ENCODE measurements around the gene SURF6. TPM values are rescaled to one million over a fixed set of nuclear protein-coding genes. Genes with fewer than 3 reads are reported as not detected.

SURF6 gene
- total and polyA plus RNA-seq, 2 experiments from 2014 or later, result 17.6 to 27.6 TPM

DNA sequence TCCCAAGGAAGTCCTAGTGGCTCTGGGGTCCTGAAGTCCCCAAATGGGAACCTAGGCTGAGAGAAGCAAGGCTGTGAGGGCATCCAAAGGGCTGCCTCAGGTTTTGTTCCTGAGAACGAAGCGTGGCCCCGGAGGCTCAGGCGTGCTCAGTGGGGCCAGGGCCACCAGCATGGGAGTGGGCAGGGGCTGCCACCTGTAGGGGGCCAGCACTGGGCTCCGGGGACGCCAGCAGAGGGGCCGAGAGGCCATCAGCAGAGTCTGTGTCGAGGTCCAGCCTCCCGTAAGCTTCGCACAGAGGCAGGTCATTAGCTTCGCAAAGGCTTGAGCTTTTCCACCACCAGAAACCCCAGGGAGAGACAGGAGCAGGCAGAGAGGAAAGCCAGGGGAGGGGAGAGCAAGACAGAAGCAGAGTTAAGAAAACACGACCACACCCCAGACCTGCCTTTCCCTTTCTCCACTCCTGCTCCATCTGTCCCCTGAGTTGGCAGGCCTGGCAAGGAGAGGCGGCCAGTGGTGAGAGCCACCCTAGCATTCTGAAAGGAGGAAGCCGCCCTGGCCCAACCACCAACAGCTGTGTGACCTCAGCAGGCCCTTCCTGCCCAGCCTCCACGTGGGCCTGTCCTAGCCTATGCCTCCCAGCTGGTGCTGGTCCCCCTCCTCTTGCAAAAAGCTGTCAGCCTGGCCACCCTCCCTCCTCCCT is 5.5 kb upstream of the SURF6 start (continued):
- TF ChIP-seq ZNF331 (CRISPR knock-in tag; IDR thresholded peaks at IDR 0.05; ENCODE audit: low read depth), result no peak
- no peak for TF ChIP-seq CTCF (conservative IDR thresholded peaks at IDR 0.05; ENCODE audit: low read depth in 2 of 2)
- TF ChIP-seq, protein P1, sequence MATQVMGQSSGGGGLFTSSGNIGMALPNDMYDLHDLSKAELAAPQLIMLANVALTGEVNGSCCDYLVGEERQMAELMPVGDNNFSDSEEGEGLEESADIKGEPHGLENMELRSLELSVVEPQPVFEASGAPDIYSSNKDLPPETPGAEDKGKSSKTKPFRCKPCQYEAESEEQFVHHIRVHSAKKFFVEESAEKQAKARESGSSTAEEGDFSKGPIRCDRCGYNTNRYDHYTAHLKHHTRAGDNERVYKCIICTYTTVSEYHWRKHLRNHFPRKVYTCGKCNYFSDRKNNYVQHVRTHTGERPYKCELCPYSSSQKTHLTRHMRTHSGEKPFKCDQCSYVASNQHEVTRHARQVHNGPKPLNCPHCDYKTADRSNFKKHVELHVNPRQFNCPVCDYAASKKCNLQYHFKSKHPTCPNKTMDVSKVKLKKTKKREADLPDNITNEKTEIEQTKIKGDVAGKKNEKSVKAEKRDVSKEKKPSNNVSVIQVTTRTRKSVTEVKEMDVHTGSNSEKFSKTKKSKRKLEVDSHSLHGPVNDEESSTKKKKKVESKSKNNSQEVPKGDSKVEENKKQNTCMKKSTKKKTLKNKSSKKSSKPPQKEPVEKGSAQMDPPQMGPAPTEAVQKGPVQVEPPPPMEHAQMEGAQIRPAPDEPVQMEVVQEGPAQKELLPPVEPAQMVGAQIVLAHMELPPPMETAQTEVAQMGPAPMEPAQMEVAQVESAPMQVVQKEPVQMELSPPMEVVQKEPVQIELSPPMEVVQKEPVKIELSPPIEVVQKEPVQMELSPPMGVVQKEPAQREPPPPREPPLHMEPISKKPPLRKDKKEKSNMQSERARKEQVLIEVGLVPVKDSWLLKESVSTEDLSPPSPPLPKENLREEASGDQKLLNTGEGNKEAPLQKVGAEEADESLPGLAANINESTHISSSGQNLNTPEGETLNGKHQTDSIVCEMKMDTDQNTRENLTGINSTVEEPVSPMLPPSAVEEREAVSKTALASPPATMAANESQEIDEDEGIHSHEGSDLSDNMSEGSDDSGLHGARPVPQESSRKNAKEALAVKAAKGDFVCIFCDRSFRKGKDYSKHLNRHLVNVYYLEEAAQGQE (IDR thresholded peaks at IDR 0.05; ENCODE audit: unreplicated experiment), result no peak

- ATAC-seq, result no peak
- no peak overlapping the region for H3K27ac ChIP-seq (ENCODE audit: low read depth)
- H3K9me3 Mint-ChIP-seq, result peaks cover 1% of the 10 kb centered on the region; the same call in 1 of the 3 replicates
- peaks cover 71% of the 10 kb centered on the region for H3K36me3 Mint-ChIP-seq (ENCODE audit: low read depth)
- H3K9me2 ChIP-seq (ENCODE audit: insufficient read depth), result no peaks in the 10 kb centered on the region
- H3K36me3 ChIP-seq (ENCODE audit: insufficient read depth), result peaks cover 21% of the 10 kb centered on the region
- H2AFZ ChIP-seq, result no peak overlapping the region
- no peak overlapping the region for H3K4me3 ChIP-seq
- peaks cover 33% of the 10 kb centered on the region; the same call in 1 of the 2 replicates for H3F3A ChIP-seq (replicated peaks; ENCODE audit: low read depth)
- peaks cover 8% of the 10 kb centered on the region for H3K79me2 ChIP-seq (replicated peaks; ENCODE audit: insufficient read depth)
- peaks cover 10% of the 10 kb centered on the region for H3K27me3 Mint-ChIP-seq (ENCODE audit: insufficient read depth, low read depth, poor library complexity)
- H3K4me1 Mint-ChIP-seq, result peaks cover 4% of the 10 kb centered on the region
- no peaks in the 10 kb centered on the region; the same call in 1 of the 2 replicates for H3K4me1 ChIP-seq (ENCODE audit: insufficient read depth)
- no peak overlapping the region for H3K4me3 Mint-ChIP-seq
- no peak overlapping the region for H3K27ac Mint-ChIP-seq
- no peaks in the 10 kb centered on the region for H3K27me3 ChIP-seq (ENCODE audit: insufficient read depth)
- no peak overlapping the region for H3K4me2 ChIP-seq
- H4K20me1 ChIP-seq (replicated peaks; ENCODE audit: insufficient read depth), result peaks cover 16% of the 10 kb centered on the region
- no peak for DNase-seq (ENCODE audit: low spot score)
- TF ChIP-seq JUNB (IDR thresholded peaks at IDR 0.05; ENCODE audit: unreplicated experiment), result no peak
- TF ChIP-seq NANOG (IDR thresholded peaks at IDR 0.05; ENCODE audit: borderline replicate concordance), result no peak
- TF ChIP-seq, protein P1 (IDR thresholded peaks at IDR 0.05; ENCODE audit: unreplicated experiment), result no peak
- TF ChIP-seq CTCF (conservative IDR thresholded peaks at IDR 0.05; ENCODE audit: low read depth in 2 of 2), result no peak
- no peak for TF ChIP-seq ETS1 (IDR thresholded peaks at IDR 0.05)
- TF ChIP-seq STAT1 (IDR thresholded peaks at IDR 0.05; ENCODE audit: unreplicated experiment), result no peak
- TF ChIP-seq EZH2 (IDR thresholded peaks at IDR 0.05; ENCODE audit: low read depth, unreplicated experiment), result no peak
- TF ChIP-seq CREB1 (CRISPR knock-in tag; IDR thresholded peaks at IDR 0.05; ENCODE audit: low read depth), result no peak
- TF ChIP-seq ZNF114 (CRISPR knock-in tag; IDR thresholded peaks at IDR 0.05), result no peak
Observed at GRCh38 chr9:133340916-133341315, 4.9 kb upstream of the SURF6 start.
